Vagina (tissue), 2 donors: Measurements from ENCODE around the gene ACAN.

ENCODE experiments used
- CTCF ChIP-seq, 3 experiments: fragments of 450-650 bp in 2 of 3; fragments of 200-600 bp in 1 of 3; sonication (generic) in 1 of 3; IDR thresholded peaks; one replicate each; pipeline ENCODE4 v1.5.1; 2017 to 2019; ENCODE audit warnings: antibody characterized with exemption in 3 of 3, mild to moderate bottlenecking in 2 of 3, moderate library complexity in 2 of 3
- POLR2A ChIP-seq, 2 donors: fragments of 450-650 bp; IDR thresholded peaks; one replicate each; pipeline ENCODE4 v1.6.1; 2017; ENCODE audit warnings: antibody characterized with exemption in 2 of 2, mild to moderate bottlenecking in 2 of 2, moderate library complexity in 2 of 2
- POLR2AphosphoS5 ChIP-seq, 2 donors: sonication (generic); formaldehyde crosslinking; IDR thresholded peaks; one replicate each; pipeline ENCODE4 v1.9.0; 2017; ENCODE audit warnings: antibody characterized with exemption in 2 of 2, mild to moderate bottlenecking in 2 of 2, low read depth in 1 of 2; ENCODE audit not compliant: insufficient read depth in 1 of 2

- TF ChIP-seq POLR2A (IDR thresholded peaks at IDR 0.05) (no peak), POLR2AphosphoS5 (IDR thresholded peaks at IDR 0.05; ENCODE audit: insufficient read depth in 1 of 2, low read depth in 1 of 2) (no peak), CTCF (IDR thresholded peaks at IDR 0.05) (no peak)
Observed at GRCh38 chr15:88759872-88760271, 43.4 kb upstream of the ACAN start.
